ENCODE measurements around the gene PRKG1. TPM values are rescaled to one million over a fixed set of nuclear protein-coding genes. Genes with fewer than 3 reads are reported as not detected.

Gene PRKG1
- total RNA-seq, 4 donors from 2014 or later, result 24.0 to 89.1 (median 45.7) TPM

GRCh38 chr10:51072210-51072609 is 2.1 kb upstream of the PRKG1 start:
- no peaks in the 10 kb centered on the region for H3K9me3 ChIP-seq
- H3K27ac ChIP-seq, result no peak overlapping the region
- H3K27me3 ChIP-seq, result no peaks in the 10 kb centered on the region
- H3K4me1 ChIP-seq, result peaks cover 0 to 8% (median 0%) of the 10 kb centered on the region in 4 donors
- no peaks in the 10 kb centered on the region for H3K36me3 ChIP-seq
- H3K4me3 ChIP-seq, result no peak overlapping the region
- TF ChIP-seq POLR2A (IDR thresholded peaks at IDR 0.05) (no peak), CTCF (IDR thresholded peaks at IDR 0.05) (no peak)
- DNase-seq, result no peak

GRCh38 chr10:51072921-51073434 is 1.3 kb upstream of the PRKG1 start:
- H3K9me3 ChIP-seq, result no peaks in the 10 kb centered on the region
- no peak for DNase-seq
- no peaks in the 10 kb centered on the region for H3K27me3 ChIP-seq
- no peaks in the 10 kb centered on the region for H3K36me3 ChIP-seq
- peak overlapping the region in 3 of 4 donors; percentile 39 to 71 (median 63) for H3K4me3 ChIP-seq
- no peak for TF ChIP-seq CTCF (IDR thresholded peaks at IDR 0.05)
- TF ChIP-seq POLR2A (IDR thresholded peaks at IDR 0.05), result no peak
- H3K27ac ChIP-seq, result peak overlapping the region in 3 of 4 donors; percentile 66 to 90 (median 81)
- H3K4me1 ChIP-seq, result peaks cover 0 to 8% (median 0%) of the 10 kb centered on the region in 4 donors

DNA sequence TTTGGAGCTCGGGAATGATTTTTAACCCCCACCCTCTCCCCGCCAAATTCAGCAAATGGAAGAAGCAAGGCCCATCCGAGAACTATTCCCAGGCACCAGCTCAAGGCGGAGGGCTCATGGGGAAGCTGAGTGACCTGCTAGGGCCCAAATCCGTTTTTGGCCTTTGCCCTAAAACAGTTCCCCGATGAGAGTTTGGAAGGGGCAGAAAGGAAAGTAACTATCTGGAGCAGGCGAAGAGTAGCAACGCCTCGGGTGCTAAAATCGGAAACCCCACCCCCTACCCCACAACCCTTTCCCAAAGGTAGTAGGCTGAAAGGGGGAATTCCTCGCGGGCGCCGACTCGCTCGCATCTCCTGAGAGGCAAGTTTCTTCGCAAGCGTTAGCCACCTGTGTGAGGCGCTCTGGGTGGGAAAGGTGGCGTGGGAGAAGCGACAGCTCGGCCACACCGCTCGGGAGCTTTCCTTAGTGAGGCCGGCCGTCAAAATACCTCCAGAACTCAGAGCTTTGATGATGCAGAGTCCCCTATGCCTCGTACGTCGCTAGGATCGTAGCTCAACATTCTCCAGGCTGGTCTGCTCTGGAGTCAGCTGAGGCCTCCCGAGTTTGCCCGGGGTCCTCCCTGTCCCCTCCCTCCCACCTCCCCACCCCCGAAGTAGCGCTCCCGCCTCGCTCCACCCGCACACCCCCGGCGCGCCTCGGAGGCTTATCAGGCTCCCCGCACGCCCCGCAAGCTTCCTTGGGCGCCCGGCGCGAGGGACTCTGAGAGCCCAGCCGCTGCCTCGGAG is 642 bp upstream of the PRKG1 start:
- peak overlapping the region; percentile 60 to 90 (median 74) for H3K27ac ChIP-seq
- H3K4me3 ChIP-seq, result peak overlapping the region; percentile 32 to 71 (median 51)
- peaks cover 0 to 8% (median 0%) of the 10 kb centered on the region in 4 donors for H3K4me1 ChIP-seq
- peak in 2 of 3 donors; percentile 52 to 53 for DNase-seq
- no peak for TF ChIP-seq POLR2A (IDR thresholded peaks at IDR 0.05)
- no peak for TF ChIP-seq CTCF (IDR thresholded peaks at IDR 0.05)
- no peaks in the 10 kb centered on the region for H3K9me3 ChIP-seq
- no peaks in the 10 kb centered on the region for H3K27me3 ChIP-seq
- H3K36me3 ChIP-seq, result no peaks in the 10 kb centered on the region

DNA sequence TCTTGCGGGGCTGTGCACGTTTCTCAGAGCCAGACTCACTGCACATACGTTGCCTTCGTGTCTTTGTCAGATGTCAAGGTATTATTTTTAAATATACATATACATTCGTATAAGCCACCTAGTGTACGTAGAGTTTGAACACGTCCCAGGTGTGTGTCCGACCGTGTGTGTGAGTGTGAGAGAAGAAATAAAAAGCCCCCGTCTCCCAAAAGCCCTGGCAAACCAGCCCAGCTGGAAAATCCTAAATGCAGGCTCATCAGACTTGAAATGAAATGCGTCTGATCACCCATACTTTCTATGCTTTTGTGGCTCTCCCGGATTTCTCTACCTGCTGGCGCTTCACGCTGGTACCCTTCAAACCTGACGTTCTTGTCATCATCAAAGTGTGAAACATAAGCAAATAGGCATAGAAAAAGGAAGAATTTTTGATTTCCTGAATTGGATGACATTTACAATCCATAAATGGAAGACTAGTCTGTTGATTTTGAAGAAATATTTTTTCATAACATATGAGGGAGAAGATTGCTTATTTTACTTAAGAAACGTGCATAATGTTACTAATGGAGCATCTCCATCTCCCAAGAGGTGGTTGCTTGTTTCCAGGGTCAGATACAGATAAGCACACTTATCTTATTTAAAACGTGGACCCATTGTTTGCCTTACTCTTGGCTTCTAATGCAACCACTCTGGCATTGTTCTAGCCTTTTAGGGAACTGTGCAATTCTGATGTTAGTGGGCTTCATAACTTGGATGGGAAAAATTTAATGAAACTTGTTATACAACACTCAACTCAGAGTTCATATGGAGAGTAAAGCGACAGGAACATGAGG is 971 bp downstream of the PRKG1 start:
- Histone ChIP-seq H3K27me3 (no peaks in the 10 kb centered on the region), H3K4me3 (peak overlapping the region; percentile 32 to 71 (median 51)), H3K36me3 (no peaks in the 10 kb centered on the region), H3K27ac (peak overlapping the region in 2 of 4 donors; percentile 81 to 90), H3K4me1 (peaks cover 0 to 8% (median 0%) of the 10 kb centered on the region in 4 donors), H3K9me3 (no peaks in the 10 kb centered on the region)
- TF ChIP-seq POLR2A (IDR thresholded peaks at IDR 0.05), result no peak
- no peak for TF ChIP-seq CTCF (IDR thresholded peaks at IDR 0.05)
- no peak for DNase-seq

- Histone ChIP-seq H3K36me3 (no peaks in the 10 kb centered on the region), H3K27ac (no peak overlapping the region), H3K27me3 (no peaks in the 10 kb centered on the region), H3K4me1 (peaks cover 0 to 8% (median 0%) of the 10 kb centered on the region in 4 donors), H3K9me3 (no peaks in the 10 kb centered on the region), H3K4me3 (peak overlapping the region in 3 of 4 donors; percentile 2 to 71 (median 63))
- no peak for DNase-seq
- TF ChIP-seq POLR2A (IDR thresholded peaks at IDR 0.05) (no peak), CTCF (IDR thresholded peaks at IDR 0.05) (no peak)
Measured at GRCh38 chr10:51075873-51076229, 1.6 kb downstream of the PRKG1 start.

All from Peyer's patch (tissue), 4 donors.